HepG2 (cell line): ENCODE measurements around the gene CCBE1.

Source experiments
- CEBPB ChIP-seq: IDR thresholded peaks from 2 replicates; pipeline ENCODE4 v1.6.1; 2011; ENCODE audit warnings: low read depth, low read length, improper control_type of control experiment, borderline replicate concordance
- FOXA1 ChIP-seq, 2 experiments: fragments of 450-650 bp in 1 of 2; sonication (generic) in 1 of 2; formaldehyde crosslinking in 1 of 2; IDR thresholded peaks; 2 replicates each; pipeline versions ENCODE4 v1.4.0 to v1.6.1; 2016 to 2020; ENCODE audit warnings: missing genetic modification reagents in 1 of 2
- POLR2AphosphoS5 ChIP-seq: IDR thresholded peaks from 2 replicates; pipeline ENCODE4 v1.6.1; 2012; ENCODE audit warnings: low read depth, low read length
- TAF15 ChIP-seq: fragments of 200-400 bp; formaldehyde crosslinking; IDR thresholded peaks from one replicate; pipeline ENCODE4 v1.6.1; 2018; ENCODE audit warnings: mild to moderate bottlenecking, low read depth, low read length; ENCODE audit not compliant: poor library complexity, severe bottlenecking
- ZBTB3 ChIP-seq: sonication (generic); formaldehyde crosslinking; IDR thresholded peaks from 2 replicates; pipeline ENCODE4 v1.4.0; 2020; ENCODE audit warnings: low read depth, mild to moderate bottlenecking, moderate library complexity, missing genetic modification reagents, borderline replicate concordance
- ZFP36 ChIP-seq: fragments of 150-350 bp; IDR thresholded peaks from 2 replicates; pipeline ENCODE4 v1.6.1; 2018; ENCODE audit warnings: borderline replicate concordance, low read length, low read depth; ENCODE audit not compliant: partially characterized antibody
- ZNF850 ChIP-seq: sonication (generic); formaldehyde crosslinking; conservative IDR thresholded peaks from 2 replicates; pipeline ENCODE4 v1.9.0; 2021; ENCODE audit warnings: mild to moderate bottlenecking, missing genetic modification reagents
- ZSCAN30 ChIP-seq: sonication (generic); formaldehyde crosslinking; IDR thresholded peaks from 2 replicates; pipeline ENCODE4 v1.5.0; 2020; ENCODE audit warnings: mild to moderate bottlenecking, missing genetic modification reagents
- TF ChIP-seq, protein P1 (sequence below): sonication (generic); formaldehyde crosslinking; IDR thresholded peaks from 2 replicates; pipeline ENCODE4 v1.5.0; 2020; ENCODE audit warnings: mild to moderate bottlenecking, missing genetic modification reagents, moderate library complexity

DNA sequence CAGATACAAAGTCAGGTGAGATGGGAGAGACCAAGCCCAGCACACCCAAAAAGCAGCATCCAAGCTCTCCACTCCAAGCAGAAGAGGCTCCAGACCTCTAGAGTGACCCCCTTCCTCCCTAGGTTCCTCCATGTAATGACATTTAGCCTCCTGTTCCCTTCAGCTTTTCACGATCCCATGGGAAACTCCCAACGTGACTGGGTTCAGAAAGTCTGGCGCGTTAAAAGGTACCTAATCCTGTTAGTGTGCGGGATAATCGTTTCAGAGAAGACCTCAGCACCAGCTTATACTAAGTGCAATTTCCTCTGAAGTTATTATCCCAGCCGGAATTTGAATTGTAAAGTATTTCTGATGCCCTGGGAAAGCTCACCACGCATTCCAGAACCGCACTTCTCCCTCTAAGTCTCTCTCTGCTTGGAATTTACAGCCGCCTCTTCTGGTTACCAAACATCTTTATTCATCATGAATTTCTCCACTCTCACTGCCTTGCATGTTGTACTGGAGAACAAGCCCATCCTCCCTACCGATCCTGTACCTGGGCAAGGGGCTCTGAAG lies 46.9 kb downstream of the CCBE1 start:
- TF ChIP-seq POLR2AphosphoS5 (no peak), ZSCAN30 (CRISPR knock-in tag) (no peak), TAF15 (no peak), CEBPB (no peak), FOXA1 (IDR thresholded peaks at IDR 0.05) (no peak), FOXA1 (CRISPR knock-in tag; IDR thresholded peaks at IDR 0.05) (no peak), ZNF850 (CRISPR knock-in tag) (no peak), ZFP36 (no peak), ZBTB3 (CRISPR knock-in tag) (no peak)
- TF ChIP-seq, protein P1, sequence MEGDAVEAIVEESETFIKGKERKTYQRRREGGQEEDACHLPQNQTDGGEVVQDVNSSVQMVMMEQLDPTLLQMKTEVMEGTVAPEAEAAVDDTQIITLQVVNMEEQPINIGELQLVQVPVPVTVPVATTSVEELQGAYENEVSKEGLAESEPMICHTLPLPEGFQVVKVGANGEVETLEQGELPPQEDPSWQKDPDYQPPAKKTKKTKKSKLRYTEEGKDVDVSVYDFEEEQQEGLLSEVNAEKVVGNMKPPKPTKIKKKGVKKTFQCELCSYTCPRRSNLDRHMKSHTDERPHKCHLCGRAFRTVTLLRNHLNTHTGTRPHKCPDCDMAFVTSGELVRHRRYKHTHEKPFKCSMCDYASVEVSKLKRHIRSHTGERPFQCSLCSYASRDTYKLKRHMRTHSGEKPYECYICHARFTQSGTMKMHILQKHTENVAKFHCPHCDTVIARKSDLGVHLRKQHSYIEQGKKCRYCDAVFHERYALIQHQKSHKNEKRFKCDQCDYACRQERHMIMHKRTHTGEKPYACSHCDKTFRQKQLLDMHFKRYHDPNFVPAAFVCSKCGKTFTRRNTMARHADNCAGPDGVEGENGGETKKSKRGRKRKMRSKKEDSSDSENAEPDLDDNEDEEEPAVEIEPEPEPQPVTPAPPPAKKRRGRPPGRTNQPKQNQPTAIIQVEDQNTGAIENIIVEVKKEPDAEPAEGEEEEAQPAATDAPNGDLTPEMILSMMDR (CRISPR knock-in tag): no peak
